ENCODE measurements around the gene HADH.
"Not testable (repeated sequence)": the region's sequence is repeated elsewhere in the genome, so short reads cannot be mapped to it uniquely, and the experiment has no call there.

Gene HADH

DNA sequence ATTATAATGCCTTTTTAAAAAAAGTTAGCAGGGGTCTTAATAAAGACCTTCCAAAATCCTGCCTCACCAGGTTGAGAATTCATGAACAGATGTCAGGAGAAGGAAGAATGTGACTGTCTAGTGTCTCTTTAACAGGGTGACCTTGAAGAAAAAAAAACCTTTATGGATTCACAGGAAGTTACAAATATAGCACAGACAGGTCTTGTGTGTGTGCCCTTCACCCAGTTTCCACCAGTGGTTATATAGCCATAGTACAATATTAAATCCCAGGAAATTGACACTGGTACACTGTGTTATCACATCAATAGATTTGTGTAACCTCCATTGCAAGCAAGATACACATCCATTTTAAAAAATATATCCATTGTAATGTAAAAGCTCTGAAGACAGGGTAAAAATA lies 43.7 kb downstream of the HADH start:
- DNase-seq, result no peak

DNA sequence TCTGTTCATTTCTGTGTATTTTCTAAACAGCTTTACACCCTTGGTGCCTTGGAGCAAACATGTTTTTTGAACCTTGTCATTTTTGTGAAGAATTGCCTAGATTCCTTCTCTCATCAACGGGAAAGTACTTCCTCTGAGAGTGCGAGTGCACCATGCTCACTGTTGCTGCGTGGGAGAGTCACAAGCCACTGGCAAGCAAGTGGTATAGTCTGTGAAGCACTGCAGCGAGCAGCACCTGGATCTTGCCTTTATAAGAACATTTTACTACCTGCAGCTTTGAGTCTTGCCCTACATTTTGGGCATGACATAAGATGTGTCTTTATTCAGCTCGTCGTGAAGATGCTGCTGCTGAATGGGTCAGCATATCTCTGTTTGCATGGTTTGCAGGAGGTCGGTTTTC lies 44.9 kb downstream of the HADH start:
- no peak for DNase-seq

DNA sequence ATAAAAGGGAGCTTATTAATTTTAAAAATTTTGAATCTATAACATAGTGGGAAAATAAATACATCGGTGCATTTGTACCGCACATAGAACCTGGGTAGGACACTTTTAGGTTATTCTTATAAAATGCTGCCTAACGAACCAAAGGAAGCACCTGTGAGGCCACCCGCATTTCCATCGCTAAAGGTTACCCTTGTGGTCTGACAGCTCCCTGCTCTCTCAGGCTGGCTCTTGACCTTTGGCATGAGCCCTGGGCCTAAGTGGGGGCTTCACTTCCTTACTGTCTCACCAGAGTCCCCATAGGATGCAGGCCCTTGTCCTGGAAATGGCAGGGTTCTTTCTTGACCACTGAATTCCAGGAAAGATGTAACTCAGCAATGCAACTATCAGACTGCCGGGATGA lies 46.0 kb downstream of the HADH start:
- no peak for DNase-seq

DNA sequence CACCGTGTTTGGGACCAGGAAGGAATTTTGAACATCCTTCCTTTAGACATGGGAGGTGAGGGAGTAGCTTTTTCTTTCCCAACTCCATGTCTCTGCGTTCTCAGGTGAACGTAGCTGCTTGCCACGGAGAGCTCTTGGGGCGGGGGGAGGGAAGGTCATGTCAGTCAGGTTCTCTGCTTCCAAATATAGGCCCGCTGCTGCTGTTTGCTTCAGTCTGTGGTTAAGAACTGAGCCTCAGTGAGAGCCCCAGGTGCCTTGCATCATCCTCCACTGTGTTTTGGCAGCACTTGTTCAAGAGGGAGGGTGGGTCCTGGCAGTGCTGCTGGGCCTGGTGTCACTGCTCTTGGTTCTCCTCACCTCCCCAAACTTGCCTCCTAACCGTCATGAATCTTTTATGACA lies 46.5 kb downstream of the HADH start:
- peak; percentile 77 for DNase-seq

DNA sequence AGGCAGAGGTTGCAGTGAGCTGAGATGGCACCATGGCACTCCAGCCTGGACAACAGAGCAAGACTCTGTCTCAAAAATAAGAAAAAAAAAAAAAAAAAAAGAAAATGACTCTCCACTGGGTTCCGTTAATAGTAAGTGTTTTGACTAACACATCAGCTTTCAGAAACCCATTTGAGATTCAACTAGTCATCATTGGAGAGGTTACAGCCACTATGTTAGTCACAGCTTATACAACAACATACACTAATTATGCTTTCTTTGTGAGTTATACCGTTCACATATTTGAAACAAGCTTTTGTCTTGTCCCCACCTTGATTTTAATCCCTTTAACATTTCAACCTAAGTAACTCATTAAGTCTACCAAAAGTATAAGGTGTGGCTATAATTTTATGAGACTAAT lies 48.2 kb downstream of the HADH start:
- no peak for DNase-seq

DNA sequence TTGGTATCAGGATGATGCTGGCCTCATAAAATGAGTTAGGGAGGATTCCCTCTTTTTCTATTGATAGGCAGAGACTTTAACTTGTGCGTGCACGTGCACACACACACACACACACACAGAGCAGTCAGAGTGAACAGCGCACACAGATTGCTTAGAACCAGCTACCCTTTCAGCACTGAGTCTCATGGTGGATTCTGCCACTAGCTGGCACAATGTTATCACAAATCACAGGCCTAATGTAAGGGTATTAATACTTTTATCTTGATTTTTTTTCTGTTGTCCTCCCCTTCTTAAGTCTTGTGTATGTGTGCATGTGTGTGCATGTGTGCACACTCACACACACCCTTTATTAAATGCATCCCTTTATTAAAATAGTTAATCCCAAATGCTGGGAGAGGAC lies 53.2 kb downstream of the HADH start:
- DNase-seq, result no peak

DNA sequence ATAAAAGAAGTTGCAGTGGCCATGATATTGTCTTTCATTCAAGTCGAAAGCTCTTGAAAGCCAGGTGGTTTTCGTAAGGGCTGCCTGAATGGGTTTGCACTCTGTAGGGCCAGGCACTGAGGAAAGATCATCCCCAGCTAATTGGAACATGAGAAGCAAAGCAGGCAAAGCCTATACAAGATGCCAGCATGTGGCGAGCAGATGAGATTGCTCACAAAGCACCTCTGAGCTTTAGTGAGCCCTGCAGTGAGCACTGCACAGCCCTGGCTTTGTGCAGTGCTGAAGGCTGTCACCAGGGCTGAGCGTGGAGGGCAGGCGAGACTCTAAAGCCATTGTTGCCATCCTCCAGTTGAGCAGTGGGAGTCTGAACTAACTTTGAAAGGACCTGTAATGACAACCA lies 53.8 kb downstream of the HADH start:
- no peak for DNase-seq

DNA sequence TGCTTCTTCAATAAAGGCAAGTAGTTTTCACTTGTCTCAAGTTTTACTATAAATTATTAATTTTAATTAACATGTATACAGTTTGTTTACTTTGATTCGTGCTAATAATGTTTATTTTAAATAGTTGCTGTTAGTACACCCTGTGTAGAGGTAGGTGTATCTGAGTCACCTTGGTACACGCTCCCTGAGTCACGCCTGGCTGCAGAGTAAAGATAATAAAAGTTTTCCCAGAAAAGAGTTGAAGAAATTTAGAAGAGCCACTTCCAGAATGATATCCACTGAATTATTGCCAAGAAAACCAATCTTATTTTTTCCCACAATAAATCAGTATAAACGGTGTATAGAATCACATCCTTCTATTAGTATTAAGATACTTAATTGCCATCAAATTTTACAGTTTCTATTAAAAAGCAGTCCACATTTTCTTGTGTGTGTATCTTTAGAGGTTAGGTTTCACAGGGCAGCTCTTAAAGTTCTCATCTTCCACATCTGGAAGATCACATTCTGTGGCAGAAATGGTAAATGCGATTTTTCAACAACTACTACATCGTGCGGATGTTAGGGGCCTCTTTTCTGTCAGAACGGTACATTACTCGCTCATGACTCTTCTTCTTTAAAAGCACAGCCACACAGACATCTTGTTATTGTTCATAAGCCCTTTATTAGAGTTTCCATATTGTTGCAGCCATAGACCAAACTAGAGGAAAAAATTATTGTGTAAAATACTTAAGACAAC lies 55.4 kb downstream of the HADH start:
- no peak for DNase-seq

DNA sequence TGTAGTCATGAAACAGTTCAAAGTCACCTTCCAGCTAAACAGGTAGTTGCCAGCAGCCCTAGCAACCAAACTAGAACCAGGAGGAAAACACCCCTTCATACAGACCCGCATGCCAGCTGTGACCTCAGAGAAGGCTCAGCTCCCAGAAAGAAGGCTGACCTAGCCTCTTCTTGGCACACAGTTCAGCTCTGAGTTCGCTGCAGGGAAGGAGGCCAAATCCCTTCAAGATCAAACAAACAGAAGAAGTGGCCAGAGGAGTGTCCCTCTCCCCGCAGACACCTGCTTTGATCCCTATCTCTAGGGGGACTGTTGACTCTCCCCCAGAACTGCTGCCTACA lies 56.0 kb downstream of the HADH start:
- DNase-seq, result peak; percentile 22

DNA sequence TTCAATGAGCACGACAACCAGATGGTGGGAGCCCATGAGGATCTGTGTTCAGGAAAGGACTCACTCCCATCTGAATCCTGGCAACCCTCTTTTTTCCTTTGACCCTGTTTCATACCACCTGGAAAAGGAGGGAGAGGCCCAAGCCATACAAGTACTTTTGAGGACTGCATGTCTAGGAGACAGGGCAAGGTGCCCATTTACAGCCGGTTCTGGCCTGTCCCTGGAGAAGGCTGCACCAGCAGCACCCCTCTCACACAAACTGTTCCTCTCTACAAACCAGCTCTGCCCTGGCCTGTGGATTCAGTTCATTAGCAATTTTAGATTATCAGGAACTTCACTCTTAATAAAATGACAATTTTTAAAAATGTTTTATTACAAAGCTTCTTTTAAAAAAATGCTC lies 57.5 kb downstream of the HADH start:
- no peak for DNase-seq

DNA sequence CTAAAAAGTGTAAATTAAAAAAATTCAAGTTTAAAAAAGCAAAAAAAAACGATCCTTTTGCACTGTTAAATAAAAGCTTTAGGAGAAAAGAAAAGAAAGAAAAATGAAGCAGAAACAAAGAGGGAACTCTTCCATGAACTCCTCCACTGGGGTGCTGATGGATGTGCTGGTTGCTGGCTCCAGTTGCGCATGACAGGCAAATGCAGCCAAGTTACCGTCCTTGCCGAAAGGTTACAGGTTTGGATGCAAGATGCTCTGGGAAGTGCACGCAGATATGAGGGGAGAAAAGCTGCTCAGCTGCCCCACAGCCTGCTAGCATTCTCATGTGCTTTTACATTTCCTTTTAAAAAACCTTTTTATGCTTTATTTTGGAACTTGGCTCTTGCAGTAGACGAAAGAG lies 58.5 kb downstream of the HADH start:
- no peak for DNase-seq

DNA sequence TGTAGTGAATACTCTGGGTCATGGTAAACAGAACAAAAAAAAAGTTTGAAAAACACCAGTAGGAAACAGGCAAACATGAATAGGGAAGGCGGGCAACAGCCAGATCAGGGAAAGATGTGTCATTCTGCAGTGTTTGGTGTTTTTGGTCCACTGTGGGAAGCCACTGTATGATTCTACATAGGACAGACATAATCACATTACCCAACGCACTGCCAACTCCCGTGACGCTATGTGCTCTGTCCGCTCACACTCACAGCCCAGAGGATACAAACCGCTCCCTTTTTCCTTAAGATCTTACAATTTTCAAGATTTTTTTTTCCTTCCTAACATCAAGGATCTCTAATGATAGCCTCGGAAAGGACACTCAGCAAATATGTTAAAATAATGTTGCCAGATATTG lies 59.3 kb downstream of the HADH start:
- no peak for DNase-seq

DNA sequence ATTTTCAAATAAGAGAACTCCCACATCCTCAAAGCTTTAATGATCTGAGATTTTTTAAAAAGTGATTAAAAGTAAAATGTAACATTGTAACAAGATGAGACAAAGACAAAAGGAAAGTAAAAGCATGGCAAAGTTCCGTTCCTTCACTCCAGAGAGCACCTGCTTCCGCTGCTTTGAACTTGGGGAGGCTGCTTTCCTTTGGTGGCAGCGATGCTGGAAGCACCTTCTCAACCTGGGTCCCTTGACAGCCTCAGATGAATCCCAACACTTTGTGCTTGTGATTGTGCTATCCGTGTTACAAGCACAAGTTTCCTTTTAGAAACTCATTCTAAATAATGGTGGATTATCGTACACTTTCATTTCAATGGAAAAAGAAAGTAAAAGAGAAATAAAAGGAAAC lies 59.7 kb downstream of the HADH start:
- DNase-seq, result no peak

DNA sequence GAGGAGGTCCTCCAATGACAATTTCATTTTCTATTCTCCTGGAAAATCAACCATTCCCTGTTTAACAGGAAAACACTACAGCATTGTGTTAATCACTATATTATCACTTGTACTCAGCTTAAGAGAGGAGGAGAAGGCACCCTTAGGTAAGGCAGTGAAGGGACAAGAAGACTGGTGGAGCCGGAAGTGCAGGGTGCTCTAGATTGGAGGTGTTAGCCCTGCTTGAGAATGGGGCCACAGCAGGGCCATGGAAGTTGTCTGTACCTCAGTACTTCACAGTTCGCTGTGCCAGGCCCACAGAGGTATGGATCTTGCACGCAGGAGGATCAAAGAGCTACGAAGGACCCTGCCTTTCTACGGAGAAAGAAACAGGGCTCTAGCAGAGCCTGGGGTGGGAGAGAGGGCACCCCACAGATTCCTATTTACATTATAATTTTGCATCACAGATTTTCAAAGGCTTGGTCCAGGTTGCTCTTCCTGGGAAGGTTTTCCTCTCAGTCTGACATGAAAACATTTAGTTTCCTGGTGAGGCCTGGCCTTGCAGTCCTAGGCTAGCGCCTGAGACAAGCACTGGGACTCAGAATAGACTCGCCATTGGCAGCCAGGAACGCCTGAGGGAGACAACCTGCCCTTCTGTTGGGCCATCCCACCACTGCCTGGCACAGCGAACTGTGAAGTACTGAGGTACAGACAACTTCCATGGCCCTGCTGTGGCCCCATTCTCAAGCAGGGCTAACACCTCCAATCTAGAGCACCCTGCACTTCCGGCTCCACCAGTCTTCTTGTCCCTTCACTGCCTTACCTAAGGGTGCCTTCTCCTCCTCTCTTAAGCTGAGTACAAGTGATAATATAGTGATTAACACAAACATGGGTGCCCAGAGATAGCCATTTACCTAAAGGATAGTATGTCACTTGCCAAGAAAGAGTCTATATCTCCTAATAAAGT lies 60.8 kb downstream of the HADH start:
- not testable (repeated sequence) for DNase-seq

DNA sequence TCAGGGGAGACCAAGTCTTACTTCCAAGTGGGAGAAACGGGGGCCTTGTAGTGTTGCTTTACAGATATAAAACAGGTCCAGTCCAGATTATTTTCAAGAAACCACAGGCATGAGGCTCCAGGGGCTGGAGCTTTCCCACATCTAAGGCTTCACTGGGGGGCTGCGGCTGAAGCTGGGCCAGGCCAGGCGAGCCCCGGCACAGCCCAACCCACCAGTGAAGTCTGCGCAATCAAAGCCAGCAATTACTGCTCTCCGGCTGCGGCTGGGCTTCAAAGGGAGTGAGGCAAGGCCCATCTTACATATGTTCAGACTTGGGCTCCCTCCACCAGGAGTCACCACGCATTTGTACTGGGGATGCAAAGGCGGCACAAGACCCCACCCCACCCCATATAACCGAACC lies 61.7 kb downstream of the HADH start:
- no peak for DNase-seq

DNA sequence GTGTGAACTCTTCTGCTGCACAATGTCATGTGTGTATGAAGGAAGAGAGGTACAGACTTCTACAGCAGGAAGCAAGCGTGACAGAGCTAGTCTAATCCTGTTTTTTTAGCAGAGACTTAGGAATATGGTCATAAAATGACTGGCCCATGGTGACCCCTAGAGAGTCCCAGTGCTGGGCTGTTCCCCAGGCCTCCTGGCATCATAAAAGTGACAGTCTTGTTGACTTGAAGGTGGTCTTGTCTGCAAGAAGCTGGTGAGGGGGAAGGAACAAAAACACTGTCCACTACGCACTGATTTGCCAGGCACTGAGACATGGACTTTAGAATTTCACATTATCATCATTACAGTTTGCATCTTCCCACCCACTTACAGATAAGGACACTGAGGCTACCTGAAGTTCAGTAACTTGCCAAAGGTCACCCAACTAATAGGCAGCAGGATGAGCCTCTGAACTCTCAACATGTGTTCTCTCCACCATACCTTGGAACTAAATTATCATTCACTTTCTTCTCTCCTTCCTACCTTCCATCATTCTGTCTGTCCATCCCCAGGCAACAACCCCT lies 63.0 kb downstream of the HADH start:
- no peak for DNase-seq

DNA sequence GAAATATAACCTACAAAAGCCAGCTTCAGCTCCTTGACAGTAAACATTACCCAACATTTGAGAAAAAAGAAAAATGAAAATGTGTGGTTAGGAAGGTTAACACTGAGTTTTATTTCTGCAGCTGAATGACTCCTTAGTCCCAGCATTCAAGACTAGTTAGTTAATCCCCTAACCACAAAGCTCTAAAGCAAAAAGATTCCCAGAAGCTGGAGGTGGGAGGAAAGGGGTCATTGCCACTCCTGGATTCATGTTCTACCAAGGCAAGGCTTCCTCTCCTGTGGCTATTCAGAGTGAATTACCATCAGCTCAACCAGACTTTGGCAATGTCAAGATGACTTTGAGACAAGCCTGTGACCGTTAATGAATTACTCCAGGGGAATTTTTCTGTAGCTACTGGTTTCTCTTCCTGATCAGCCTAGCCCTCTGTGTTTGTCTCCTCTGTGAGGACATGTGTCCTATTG lies 63.6 kb downstream of the HADH start:
- no peak for DNase-seq

DNA sequence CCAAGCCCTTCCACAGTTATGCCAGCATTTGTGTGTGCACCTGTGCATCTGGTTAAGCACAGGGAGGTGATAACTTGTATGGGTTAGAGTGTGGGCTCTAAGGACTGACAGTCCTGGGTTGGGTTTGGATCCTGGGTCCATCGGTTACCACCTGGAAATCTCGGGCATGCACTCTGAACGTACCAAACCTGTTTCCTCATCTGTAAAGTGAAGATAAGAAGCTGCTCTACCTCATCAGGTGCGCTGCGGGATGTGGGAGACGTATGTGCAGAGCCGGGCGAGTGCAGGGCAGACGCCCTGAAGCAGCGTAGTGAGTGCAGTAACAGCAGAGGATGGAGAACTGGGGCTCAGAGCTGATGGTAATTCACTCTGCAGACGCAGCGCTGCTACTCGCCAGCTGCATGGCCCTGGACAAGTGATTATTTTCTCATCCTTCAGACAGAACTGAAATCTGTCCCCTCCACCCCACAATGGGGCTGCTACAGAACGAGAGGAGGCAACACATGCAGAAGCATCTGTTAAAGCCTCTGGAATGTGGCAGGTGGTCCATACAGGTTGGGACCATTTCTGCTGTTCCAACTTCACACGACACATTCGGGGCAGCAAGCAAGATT lies 64.4 kb downstream of the HADH start:
- DNase-seq, result no peak

DNA sequence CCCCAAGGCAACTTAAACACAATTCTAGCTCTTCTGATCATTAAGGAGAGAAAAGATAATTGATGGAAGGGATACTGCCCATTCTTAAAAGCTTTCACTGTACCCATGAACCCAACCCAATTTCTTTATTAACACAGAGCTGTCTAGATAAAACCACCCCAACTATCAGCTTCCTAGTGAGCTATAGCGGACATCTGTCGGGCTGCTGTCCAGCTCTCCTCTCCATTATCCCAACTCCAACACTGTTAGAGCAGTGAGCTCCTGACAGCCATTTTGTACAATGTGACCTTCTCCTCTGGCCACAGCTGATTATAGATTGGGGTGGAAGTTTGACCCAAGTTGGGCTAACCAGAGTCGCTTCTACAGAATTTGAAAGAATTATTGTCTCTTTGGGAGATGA lies 66.1 kb downstream of the HADH start:
- DNase-seq, result no peak

DNA sequence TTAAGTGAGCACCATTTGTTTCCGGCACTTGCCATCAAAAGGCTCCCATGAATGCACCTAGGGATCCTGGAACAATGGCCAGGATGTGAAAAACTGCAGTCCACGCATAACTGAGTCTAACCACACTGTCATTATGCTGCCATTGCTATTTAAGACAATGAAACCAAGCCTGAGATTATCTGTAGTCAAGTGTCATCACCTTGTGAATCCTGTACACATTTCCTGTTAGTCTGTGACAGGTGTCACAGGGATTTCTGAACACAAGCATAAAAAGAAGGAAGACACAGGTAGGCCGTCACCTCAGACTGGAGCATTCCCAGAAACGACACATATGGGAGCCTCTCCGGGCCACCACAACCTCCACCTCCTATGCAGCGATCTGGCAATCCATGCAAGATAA lies 66.7 kb downstream of the HADH start:
- DNase-seq, result no peak

DNA sequence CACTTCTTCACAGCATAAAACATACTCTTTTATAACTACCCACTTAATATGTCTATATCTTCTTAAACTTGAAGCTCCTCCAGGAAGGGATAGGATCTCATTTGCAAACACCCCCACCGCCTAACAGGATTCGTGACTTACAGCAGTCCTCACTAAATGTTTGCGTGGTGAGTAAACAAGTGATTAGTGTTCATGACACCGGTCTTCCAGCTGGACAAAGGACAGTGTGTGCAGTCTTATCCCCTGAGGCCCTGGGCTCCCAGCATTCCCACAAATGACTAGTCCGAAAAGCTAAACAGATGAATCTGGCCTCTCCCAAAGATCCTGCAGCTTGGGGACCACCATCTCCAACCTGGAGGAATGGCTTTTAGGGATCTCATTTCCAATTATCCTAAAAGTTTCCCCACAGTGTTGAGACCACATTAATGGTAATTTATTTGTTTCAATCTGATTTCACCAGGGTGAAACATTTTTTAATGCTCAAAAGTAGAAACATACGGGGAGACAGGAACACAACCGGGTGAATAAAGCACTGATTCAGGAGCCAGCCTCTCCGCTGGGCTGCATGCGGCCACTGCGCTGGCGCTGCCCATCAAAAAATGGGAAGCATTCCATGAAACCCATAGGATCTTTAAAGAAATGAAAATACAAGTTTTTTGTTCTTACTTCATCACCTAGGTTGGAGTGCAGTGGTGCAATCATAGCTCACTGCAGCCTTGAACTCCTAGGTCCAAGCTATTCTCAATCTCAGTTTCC lies 69.2 kb downstream of the HADH start:
- DNase-seq, result no peak

DNA sequence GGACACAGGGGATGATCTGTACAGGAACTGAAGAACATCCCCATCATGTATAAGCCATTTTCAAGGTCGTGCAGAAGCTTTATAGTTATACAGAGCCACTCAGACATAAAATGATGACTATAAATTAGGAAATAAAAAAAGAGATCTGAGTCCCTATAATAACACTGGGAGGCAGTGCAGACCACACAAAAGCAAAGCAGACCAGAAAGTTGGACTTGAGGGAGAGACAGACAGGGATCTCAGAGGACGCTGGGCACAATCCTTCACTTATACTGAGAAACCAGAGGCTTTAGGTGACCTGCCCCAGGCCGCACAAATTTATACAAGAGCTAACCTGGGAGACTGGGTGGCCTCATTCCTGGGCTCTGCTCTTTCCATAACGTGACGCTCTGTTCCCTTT lies 70.5 kb downstream of the HADH start:
- DNase-seq, result no peak
